ENCODE results near the gene CYP27C1.

Gene CYP27C1

DNA sequence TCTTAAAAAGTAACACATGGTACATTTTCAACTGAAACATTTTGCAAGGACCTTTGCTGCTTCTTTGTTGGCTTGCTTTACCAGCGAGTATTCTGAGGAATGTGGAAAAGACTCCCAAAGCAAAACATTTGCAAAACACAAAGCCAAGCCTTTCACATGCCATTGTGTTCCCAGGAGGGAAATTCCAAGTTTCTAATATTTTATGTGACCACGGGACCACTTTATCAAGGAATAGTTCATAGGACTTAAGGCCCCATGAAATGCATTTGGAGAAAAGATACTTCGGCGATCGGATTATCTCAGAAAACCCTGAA, 26.2 kb downstream of the CYP27C1 start:
- Histone ChIP-seq H3K4me3 (ENCODE audit: insufficient read depth, low read depth, low read length) (no peak overlapping the region), H3K36me3 (ENCODE audit: control insufficient read depth, insufficient read depth, low read length) (no peaks in the 10 kb centered on the region), H3K27me3 (ENCODE audit: control insufficient read depth, insufficient read depth, low read length, poor library complexity, severe bottlenecking) (no peaks in the 10 kb centered on the region), H3K27ac (ENCODE audit: insufficient read depth, low read depth, low read length, poor library complexity, severe bottlenecking) (no peak overlapping the region), H3K4me1 (ENCODE audit: control insufficient read depth, insufficient read depth, low read length) (peaks cover 10% of the 10 kb centered on the region), H3K9me3 (ENCODE audit: control insufficient read depth, low read length) (peaks cover 6% of the 10 kb centered on the region)
- 51 to 61% methylated on average over 3 to 5 of the region's 5 CpGs for WGBS, 2 experiments

DNA sequence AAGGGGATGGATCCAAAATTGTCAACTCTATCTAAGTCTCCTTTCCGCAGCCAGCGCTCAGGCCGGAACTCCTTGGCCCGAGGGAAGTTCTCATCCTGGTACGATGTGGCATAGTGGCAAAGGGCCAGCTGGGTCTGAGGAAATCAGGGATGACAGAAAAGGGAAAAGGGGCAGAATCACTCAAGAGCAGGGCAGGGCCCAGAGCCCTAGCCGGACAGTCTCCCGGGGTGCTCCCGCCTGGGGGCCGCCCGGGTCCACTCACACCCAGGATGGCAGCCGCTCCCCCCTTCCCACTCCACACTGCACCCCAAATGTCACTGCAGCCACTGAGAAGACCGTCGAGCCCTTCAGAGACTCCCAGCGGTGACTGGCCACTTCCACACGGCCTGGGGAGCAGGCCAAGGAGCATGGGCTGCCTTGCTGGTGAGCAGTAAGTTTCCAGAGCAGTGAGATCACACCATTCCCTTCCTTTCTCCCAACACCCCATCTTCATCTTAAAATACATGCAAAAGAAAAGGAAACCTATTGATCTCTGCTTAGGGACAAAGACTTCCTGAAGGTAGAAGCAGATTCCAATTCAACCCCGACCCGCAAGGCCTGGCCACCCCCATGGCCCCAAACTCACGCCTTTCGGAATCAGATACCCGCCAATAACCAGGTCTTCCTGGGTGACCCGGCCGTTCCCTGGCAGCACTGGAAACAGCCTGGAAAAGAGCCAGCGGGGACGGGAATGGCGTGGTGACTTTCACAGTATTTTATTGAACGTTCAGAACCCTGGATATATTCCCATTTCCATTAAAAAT, 26.7 kb downstream of the CYP27C1 start:
- peaks cover 10% of the 10 kb centered on the region for H3K4me1 ChIP-seq (ENCODE audit: control insufficient read depth, insufficient read depth, low read length)
- H3K4me3 ChIP-seq (ENCODE audit: insufficient read depth, low read depth, low read length), result no peak overlapping the region
- H3K36me3 ChIP-seq (ENCODE audit: control insufficient read depth, insufficient read depth, low read length), result no peaks in the 10 kb centered on the region
- H3K27me3 ChIP-seq (ENCODE audit: control insufficient read depth, insufficient read depth, low read length, poor library complexity, severe bottlenecking), result no peaks in the 10 kb centered on the region
- H3K27ac ChIP-seq (ENCODE audit: insufficient read depth, low read depth, low read length, poor library complexity, severe bottlenecking), result no peak overlapping the region
- WGBS, 2 experiments, result 81 to 82% methylated on average over 26 of the region's 26 CpGs
- peaks cover 6% of the 10 kb centered on the region for H3K9me3 ChIP-seq (ENCODE audit: control insufficient read depth, low read length)

DNA sequence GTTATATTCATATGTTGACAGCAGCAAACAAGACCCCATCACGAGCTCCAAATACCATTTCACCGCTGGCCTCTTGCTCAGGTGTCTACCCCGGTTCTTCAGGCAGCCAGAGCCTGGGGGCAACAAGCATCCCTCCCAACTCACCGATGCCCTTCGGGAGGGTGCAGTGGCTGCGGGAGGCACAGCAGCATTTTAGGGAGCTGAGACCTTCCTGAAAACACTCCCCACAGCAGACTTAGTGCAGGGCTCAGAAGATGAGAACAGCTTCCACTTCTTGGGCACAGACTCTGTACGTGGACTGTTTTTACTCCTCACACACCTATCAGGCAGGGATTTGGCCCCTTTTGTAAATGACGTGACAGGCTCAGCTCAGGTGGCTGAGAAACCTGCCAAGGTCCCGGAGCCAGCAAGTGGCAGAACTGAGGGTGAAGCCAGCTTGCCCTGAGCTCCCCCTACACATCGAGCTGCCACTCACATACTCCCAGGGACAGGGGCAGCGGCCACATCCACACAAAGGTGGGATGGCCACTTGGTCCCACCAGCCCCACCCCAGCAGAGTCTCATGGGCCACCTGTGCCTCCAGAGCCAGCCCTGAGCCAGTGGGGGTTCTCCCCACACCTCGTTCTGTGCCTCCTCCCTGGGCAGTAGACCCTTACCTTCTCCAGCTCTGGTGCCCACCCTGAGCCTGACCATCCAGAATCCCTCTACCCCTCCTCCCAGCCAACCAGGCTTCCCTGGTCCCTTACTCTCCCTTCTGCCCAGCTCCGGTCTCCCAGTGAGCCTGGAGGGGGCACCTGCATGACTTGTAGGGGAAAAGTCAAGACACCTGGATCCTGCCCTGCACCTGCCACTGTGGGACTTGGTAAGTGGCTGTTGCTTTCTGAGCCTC, 28.5 kb downstream of the CYP27C1 start:
- H3K9me3 ChIP-seq (ENCODE audit: control insufficient read depth, low read length), result peaks cover under 1% of the 10 kb centered on the region
- H3K4me1 ChIP-seq (ENCODE audit: control insufficient read depth, insufficient read depth, low read length), result peaks cover 15% of the 10 kb centered on the region
- no peak overlapping the region for H3K4me3 ChIP-seq (ENCODE audit: insufficient read depth, low read depth, low read length)
- H3K36me3 ChIP-seq (ENCODE audit: control insufficient read depth, insufficient read depth, low read length), result no peaks in the 10 kb centered on the region
- H3K27ac ChIP-seq (ENCODE audit: insufficient read depth, low read depth, low read length, poor library complexity, severe bottlenecking), result no peak overlapping the region
- H3K27me3 ChIP-seq (ENCODE audit: control insufficient read depth, insufficient read depth, low read length, poor library complexity, severe bottlenecking), result no peaks in the 10 kb centered on the region
- 93 to 94% methylated on average over 13 of the region's 13 CpGs for WGBS, 2 experiments

DNA sequence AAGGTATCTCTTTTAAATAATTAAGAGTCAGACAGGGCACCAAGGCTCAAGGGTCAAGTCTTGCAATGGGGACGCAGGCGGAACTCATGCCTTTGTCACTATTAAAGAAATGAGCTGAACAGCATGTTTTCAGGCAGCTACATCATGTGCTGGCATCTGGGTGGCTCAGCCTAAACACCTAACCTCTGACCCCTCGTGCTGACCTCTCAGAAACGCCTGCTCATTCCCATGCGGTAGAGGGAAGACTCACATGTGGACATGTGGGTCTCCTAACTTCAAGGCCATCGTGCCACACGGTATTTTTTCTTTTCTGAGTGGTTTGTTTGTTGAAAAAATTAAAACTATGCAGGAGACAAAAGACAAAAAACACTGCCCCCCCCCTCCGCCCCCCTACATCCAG, 31.3 kb downstream of the CYP27C1 start:
- Histone ChIP-seq H3K27ac (ENCODE audit: insufficient read depth, low read depth, low read length, poor library complexity, severe bottlenecking) (no peak overlapping the region), H3K27me3 (ENCODE audit: control insufficient read depth, insufficient read depth, low read length, poor library complexity, severe bottlenecking) (no peaks in the 10 kb centered on the region), H3K9me3 (ENCODE audit: control insufficient read depth, low read length) (no peaks in the 10 kb centered on the region), H3K4me3 (ENCODE audit: insufficient read depth, low read depth, low read length) (no peak overlapping the region), H3K36me3 (ENCODE audit: control insufficient read depth, insufficient read depth, low read length) (no peaks in the 10 kb centered on the region), H3K4me1 (ENCODE audit: control insufficient read depth, insufficient read depth, low read length) (peaks cover 11% of the 10 kb centered on the region)
- 88 to 90% methylated on average over 8 of the region's 8 CpGs for WGBS, 2 experiments

DNA sequence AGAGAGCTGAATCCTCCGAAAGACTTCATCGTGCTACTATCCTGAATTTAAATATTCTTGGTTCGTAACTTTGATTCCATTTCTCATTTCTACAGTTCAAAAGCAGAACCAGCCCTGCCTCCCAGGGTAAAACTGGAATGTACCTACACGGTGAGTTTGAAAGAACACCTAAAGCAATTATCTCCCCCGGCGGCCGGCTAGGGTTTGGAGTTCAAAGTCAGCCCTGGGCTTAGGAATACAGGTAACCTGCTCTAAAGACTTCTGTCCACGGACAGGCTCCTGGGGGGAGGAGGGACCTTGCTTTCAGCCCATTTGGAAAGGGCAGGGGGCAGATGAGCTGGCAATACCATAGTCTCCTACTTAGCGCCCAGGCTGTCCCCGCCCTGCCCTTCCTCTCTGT, 32.3 kb downstream of the CYP27C1 start:
- no peak overlapping the region for H3K27ac ChIP-seq (ENCODE audit: insufficient read depth, low read depth, low read length, poor library complexity, severe bottlenecking)
- H3K9me3 ChIP-seq (ENCODE audit: control insufficient read depth, low read length), result no peaks in the 10 kb centered on the region
- no peaks in the 10 kb centered on the region for H3K27me3 ChIP-seq (ENCODE audit: control insufficient read depth, insufficient read depth, low read length, poor library complexity, severe bottlenecking)
- H3K4me3 ChIP-seq (ENCODE audit: insufficient read depth, low read depth, low read length), result no peak overlapping the region
- peaks cover 11% of the 10 kb centered on the region for H3K4me1 ChIP-seq (ENCODE audit: control insufficient read depth, insufficient read depth, low read length)
- 61 to 67% methylated on average over 10 of the region's 10 CpGs for WGBS, 2 experiments
- no peaks in the 10 kb centered on the region for H3K36me3 ChIP-seq (ENCODE audit: control insufficient read depth, insufficient read depth, low read length)

DNA sequence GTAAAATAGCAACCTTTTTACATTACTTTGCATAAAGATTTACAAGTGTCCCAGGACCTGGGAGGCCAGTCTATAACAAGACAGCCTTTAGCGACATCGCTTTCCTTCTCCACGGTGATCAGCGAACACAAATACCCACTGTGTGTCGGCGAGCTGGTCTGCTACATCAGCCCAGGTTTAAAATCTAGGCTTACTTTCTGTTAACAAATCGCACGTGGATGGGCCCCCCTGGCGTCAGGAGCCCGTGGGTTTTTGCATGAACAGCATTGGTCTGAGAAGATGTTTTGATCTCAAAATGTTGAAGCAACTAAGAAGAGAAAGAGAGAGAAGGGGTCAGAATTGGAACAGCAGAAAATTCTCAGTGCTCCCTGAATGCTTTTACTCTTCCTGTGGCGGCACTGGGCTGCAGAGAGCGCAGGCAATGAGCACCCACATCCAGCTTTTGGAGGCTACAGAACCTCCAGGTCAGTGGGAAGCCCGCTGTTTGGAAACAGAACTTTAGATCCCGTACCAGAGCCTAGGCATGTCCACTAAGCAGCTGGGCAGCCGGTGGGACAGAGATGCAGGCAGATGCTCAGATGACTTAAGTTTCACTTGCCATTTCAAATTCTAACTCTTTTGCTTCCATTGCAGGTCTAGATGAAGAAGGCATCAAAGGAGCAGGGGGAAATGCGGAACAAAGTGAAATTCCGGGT, 32.9 kb downstream of the CYP27C1 start:
- Histone ChIP-seq H3K4me1 (ENCODE audit: control insufficient read depth, insufficient read depth, low read length) (peaks cover 12% of the 10 kb centered on the region), H3K4me3 (ENCODE audit: insufficient read depth, low read depth, low read length) (no peak overlapping the region), H3K36me3 (ENCODE audit: control insufficient read depth, insufficient read depth, low read length) (no peaks in the 10 kb centered on the region), H3K27ac (ENCODE audit: insufficient read depth, low read depth, low read length, poor library complexity, severe bottlenecking) (no peak overlapping the region), H3K27me3 (ENCODE audit: control insufficient read depth, insufficient read depth, low read length, poor library complexity, severe bottlenecking) (no peaks in the 10 kb centered on the region), H3K9me3 (ENCODE audit: control insufficient read depth, low read length) (no peaks in the 10 kb centered on the region)
- 69 to 71% methylated on average over 17 of the region's 17 CpGs for WGBS, 2 experiments

DNA sequence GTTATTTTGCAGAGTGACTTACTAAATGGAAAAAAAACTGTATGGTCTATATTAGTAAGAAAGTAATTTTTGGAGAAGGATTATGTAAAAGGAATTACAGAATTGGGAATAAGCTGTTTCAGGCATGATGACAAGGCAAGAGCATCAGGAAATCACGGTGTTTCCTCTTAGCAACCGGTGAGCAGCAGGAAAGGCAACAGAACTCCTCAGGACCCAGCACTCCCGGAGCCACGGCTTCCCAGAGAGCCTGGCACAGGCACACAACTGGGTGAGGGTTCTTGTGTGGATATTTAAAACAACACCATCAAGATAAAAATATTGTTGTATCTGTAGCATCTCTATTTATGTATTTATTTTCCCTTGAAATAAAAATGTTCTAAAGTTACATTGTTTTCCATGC, 34.4 kb downstream of the CYP27C1 start:
- 94 to 95% methylated on average over 4 of the region's 4 CpGs for WGBS, 2 experiments
- H3K36me3 ChIP-seq (ENCODE audit: control insufficient read depth, insufficient read depth, low read length), result no peaks in the 10 kb centered on the region

DNA sequence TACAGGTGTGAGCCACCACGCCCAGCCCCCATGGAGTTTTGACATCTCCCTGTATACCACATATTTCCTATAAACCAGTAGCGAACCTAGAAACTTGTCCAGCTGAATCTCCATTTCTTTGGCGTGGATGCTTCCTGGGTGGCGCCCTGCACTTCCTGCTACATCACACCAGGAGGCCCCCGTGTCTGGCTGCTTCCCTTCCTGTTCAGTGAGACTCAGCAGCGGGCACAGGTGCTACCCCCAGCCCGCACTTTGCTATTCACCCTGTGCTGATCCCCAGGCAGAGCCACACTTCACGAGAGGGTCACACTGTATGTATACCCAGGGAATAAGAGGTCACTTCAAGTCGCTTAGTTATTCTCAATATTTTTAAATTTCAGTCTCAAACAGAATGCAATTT, 35.0 kb downstream of the CYP27C1 start:
- WGBS, 2 experiments, result 95% methylated on average over 9 of the region's 9 CpGs
- Histone ChIP-seq H3K4me3 (ENCODE audit: insufficient read depth, low read depth, low read length) (no peak overlapping the region), H3K36me3 (ENCODE audit: control insufficient read depth, insufficient read depth, low read length) (no peaks in the 10 kb centered on the region), H3K4me1 (ENCODE audit: control insufficient read depth, insufficient read depth, low read length) (peaks cover 12% of the 10 kb centered on the region), H3K27me3 (ENCODE audit: control insufficient read depth, insufficient read depth, low read length, poor library complexity, severe bottlenecking) (no peaks in the 10 kb centered on the region), H3K27ac (ENCODE audit: insufficient read depth, low read depth, low read length, poor library complexity, severe bottlenecking) (no peak overlapping the region), H3K9me3 (ENCODE audit: control insufficient read depth, low read length) (no peaks in the 10 kb centered on the region)

More for the DNA sequence above, 34.4 kb downstream of the CYP27C1 start:
- peaks cover 12% of the 10 kb centered on the region for H3K4me1 ChIP-seq (ENCODE audit: control insufficient read depth, insufficient read depth, low read length)
- H3K4me3 ChIP-seq (ENCODE audit: insufficient read depth, low read depth, low read length), result no peak overlapping the region
- no peaks in the 10 kb centered on the region for H3K27me3 ChIP-seq (ENCODE audit: control insufficient read depth, insufficient read depth, low read length, poor library complexity, severe bottlenecking)
- no peaks in the 10 kb centered on the region for H3K9me3 ChIP-seq (ENCODE audit: control insufficient read depth, low read length)
- H3K27ac ChIP-seq (ENCODE audit: insufficient read depth, low read depth, low read length, poor library complexity, severe bottlenecking), result no peak overlapping the region

DNA sequence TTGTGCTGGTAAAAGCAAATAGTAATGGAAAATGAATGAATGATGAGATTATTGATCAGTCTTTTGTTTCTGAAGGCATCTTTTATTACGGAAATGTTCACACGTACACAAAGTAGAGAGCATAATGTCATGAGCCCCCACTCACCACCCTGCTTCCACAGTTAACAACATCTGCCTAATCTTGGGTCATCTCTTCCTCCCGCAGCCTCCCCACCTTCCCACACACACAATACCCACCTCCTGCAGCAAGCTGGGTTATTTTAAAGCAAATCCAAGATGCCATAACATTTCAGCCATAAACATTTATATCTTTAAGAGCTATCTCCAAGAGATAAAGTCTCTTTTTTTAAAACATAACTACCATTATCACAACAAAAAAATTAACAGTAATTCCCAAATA, 36.3 kb downstream of the CYP27C1 start:
- no peaks in the 10 kb centered on the region for H3K9me3 ChIP-seq (ENCODE audit: control insufficient read depth, low read length)
- H3K4me1 ChIP-seq (ENCODE audit: control insufficient read depth, insufficient read depth, low read length), result peaks cover 12% of the 10 kb centered on the region
- WGBS, 2 experiments, result 89 to 93% methylated on average over 3 of the region's 3 CpGs

More for the DNA sequence above, 36.3 kb downstream of the CYP27C1 start:
- no peaks in the 10 kb centered on the region for H3K36me3 ChIP-seq (ENCODE audit: control insufficient read depth, insufficient read depth, low read length)
- H3K4me3 ChIP-seq (ENCODE audit: insufficient read depth, low read depth, low read length), result no peak overlapping the region
- no peak overlapping the region for H3K27ac ChIP-seq (ENCODE audit: insufficient read depth, low read depth, low read length, poor library complexity, severe bottlenecking)
- H3K27me3 ChIP-seq (ENCODE audit: control insufficient read depth, insufficient read depth, low read length, poor library complexity, severe bottlenecking), result no peaks in the 10 kb centered on the region
